HEK293 (cell line): ENCODE results near the gene DAPK2.

Experiments
- BCL11A ChIP-seq: fragments of 450-650 bp; formaldehyde crosslinking; IDR thresholded peaks from 2 replicates; pipeline ENCODE4 v1.5.1; 2016; ENCODE audit warnings: low read depth, missing biosample characterization, missing genetic modification characterization
- EGR2 ChIP-seq: fragments of 450-650 bp; formaldehyde crosslinking; IDR thresholded peaks from 2 replicates; pipeline ENCODE4 v1.5.1; 2016; ENCODE audit warnings: low read depth, missing biosample characterization, missing genetic modification characterization
- GLI4 ChIP-seq: fragments of 450-650 bp; formaldehyde crosslinking; IDR thresholded peaks from 2 replicates; pipeline ENCODE4 v1.5.1; 2016; ENCODE audit warnings: missing biosample characterization, missing genetic modification characterization
- KLF7 ChIP-seq: fragments of 450-650 bp; formaldehyde crosslinking; IDR thresholded peaks from 2 replicates; pipeline ENCODE4 v1.5.1; 2016; ENCODE audit warnings: missing biosample characterization, missing genetic modification characterization, borderline replicate concordance
- SCRT2 ChIP-seq: fragments of 450-650 bp; formaldehyde crosslinking; IDR thresholded peaks from 2 replicates; pipeline ENCODE4 v1.5.1; 2016; ENCODE audit warnings: missing biosample characterization, missing genetic modification characterization
- TCF7L2 ChIP-seq: IDR thresholded peaks from 2 replicates; pipeline ENCODE4 v1.6.1; 2011; ENCODE audit warnings: low read depth, mild to moderate bottlenecking, inconsistent platforms, low read length, moderate library complexity, borderline replicate concordance
- YY1 ChIP-seq: fragments of 450-650 bp; formaldehyde crosslinking; IDR thresholded peaks from 2 replicates; pipeline ENCODE4 v1.5.1; 2018; ENCODE audit warnings: missing biosample characterization, missing genetic modification characterization
- ZFHX2 ChIP-seq: fragments of 450-650 bp; formaldehyde crosslinking; conservative IDR thresholded peaks from 2 replicates; pipeline ENCODE4 v1.5.1; 2016; ENCODE audit warnings: missing biosample characterization, missing genetic modification characterization
- ZFP37 ChIP-seq: fragments of 450-650 bp; formaldehyde crosslinking; IDR thresholded peaks from 2 replicates; pipeline ENCODE4 v1.5.1; 2016; ENCODE audit warnings: missing biosample characterization, missing genetic modification characterization
- ZNF184 ChIP-seq: fragments of 450-650 bp; IDR thresholded peaks from 2 replicates; pipeline ENCODE4 v1.5.1; 2018; ENCODE audit warnings: missing biosample characterization, mild to moderate bottlenecking, missing genetic modification characterization
- ZNF202 ChIP-seq: fragments of 450-650 bp; formaldehyde crosslinking; IDR thresholded peaks from 2 replicates; pipeline ENCODE4 v1.5.1; 2016; ENCODE audit warnings: missing biosample characterization, missing genetic modification characterization, borderline replicate concordance
- ZNF23 ChIP-seq: fragments of 450-650 bp; formaldehyde crosslinking; IDR thresholded peaks from 2 replicates; pipeline ENCODE4 v1.5.1; 2016; ENCODE audit warnings: missing biosample characterization, missing genetic modification characterization, borderline replicate concordance
- ZNF302 ChIP-seq: fragments of 450-650 bp; formaldehyde crosslinking; IDR thresholded peaks from 2 replicates; pipeline ENCODE4 v1.5.1; 2016; ENCODE audit warnings: missing biosample characterization, missing genetic modification characterization, low read depth
- ZNF341 ChIP-seq: fragments of 450-650 bp; formaldehyde crosslinking; IDR thresholded peaks from 2 replicates; pipeline ENCODE4; 2016; ENCODE audit warnings: low read depth, missing biosample characterization, missing genetic modification characterization
- ZNF354C ChIP-seq: fragments of 450-650 bp; formaldehyde crosslinking; IDR thresholded peaks from 2 replicates; pipeline ENCODE4 v1.5.1; 2016; ENCODE audit warnings: missing biosample characterization, missing genetic modification characterization, low read depth, borderline replicate concordance
- ZNF394 ChIP-seq: fragments of 450-650 bp; formaldehyde crosslinking; IDR thresholded peaks from 2 replicates; pipeline ENCODE4 v1.5.1; 2016; ENCODE audit warnings: missing biosample characterization, missing genetic modification characterization, mild to moderate bottlenecking, moderate library complexity, borderline replicate concordance
- ZNF423 ChIP-seq: fragments of 450-650 bp; formaldehyde crosslinking; IDR thresholded peaks from 2 replicates; pipeline ENCODE4 v1.5.1; 2016; ENCODE audit warnings: missing biosample characterization, missing genetic modification characterization
- ZNF426 ChIP-seq: fragments of 450-650 bp; formaldehyde crosslinking; IDR thresholded peaks from 2 replicates; pipeline ENCODE4 v1.5.1; 2017; ENCODE audit warnings: missing biosample characterization, missing genetic modification characterization, mild to moderate bottlenecking, inconsistent platforms, moderate library complexity
- ZNF501 ChIP-seq: fragments of 450-650 bp; formaldehyde crosslinking; IDR thresholded peaks from 2 replicates; pipeline ENCODE4 v1.5.1; 2016; ENCODE audit warnings: missing biosample characterization, missing genetic modification characterization
- ZNF529 ChIP-seq: fragments of 450-650 bp; formaldehyde crosslinking; IDR thresholded peaks from 2 replicates; pipeline ENCODE4 v1.5.1; 2017; ENCODE audit warnings: missing genetic modification characterization, missing biosample characterization; ENCODE audit not compliant: insufficient replicate concordance
- ZNF548 ChIP-seq: fragments of 450-650 bp; formaldehyde crosslinking; IDR thresholded peaks from 2 replicates; pipeline ENCODE4 v1.5.1; 2016; ENCODE audit warnings: missing biosample characterization, missing genetic modification characterization
- ZNF555 ChIP-seq: fragments of 450-650 bp; formaldehyde crosslinking; conservative IDR thresholded peaks from 2 replicates; pipeline ENCODE4 v1.5.1; 2017; ENCODE audit warnings: missing biosample characterization, mild to moderate bottlenecking, missing genetic modification characterization, inconsistent platforms
- ZNF626 ChIP-seq: fragments of 450-650 bp; sonication (Bioruptor Pico); formaldehyde crosslinking; IDR thresholded peaks from 2 replicates; pipeline ENCODE4 v1.5.1; 2018; ENCODE audit warnings: missing biosample characterization, missing genetic modification characterization, inconsistent platforms
- ZNF677 ChIP-seq: fragments of 450-650 bp; IDR thresholded peaks from 2 replicates; pipeline ENCODE4 v1.5.0; 2018; ENCODE audit warnings: missing biosample characterization, mild to moderate bottlenecking, missing genetic modification characterization, moderate library complexity
- ZNF76 ChIP-seq: fragments of 450-650 bp; formaldehyde crosslinking; IDR thresholded peaks from 2 replicates; pipeline ENCODE4; 2016; ENCODE audit warnings: low read depth, missing biosample characterization, missing genetic modification characterization, borderline replicate concordance
- ZNF791 ChIP-seq: fragments of 450-650 bp; formaldehyde crosslinking; IDR thresholded peaks from 2 replicates; pipeline ENCODE4 v1.5.1; 2016; ENCODE audit warnings: missing biosample characterization, missing genetic modification characterization
- ZNF792 ChIP-seq: fragments of 450-650 bp; formaldehyde crosslinking; IDR thresholded peaks from 2 replicates; pipeline ENCODE4 v1.5.1; 2016; ENCODE audit warnings: missing biosample characterization, missing genetic modification characterization
- ZSCAN30 ChIP-seq: fragments of 450-650 bp; IDR thresholded peaks from 2 replicates; pipeline ENCODE4 v1.5.1; 2018; ENCODE audit warnings: missing biosample characterization, mild to moderate bottlenecking, missing genetic modification characterization, moderate library complexity
- TF ChIP-seq, protein P1 (sequence below): fragments of 450-650 bp; formaldehyde crosslinking; IDR thresholded peaks from 2 replicates; pipeline ENCODE4 v1.5.1; 2016; ENCODE audit warnings: missing biosample characterization, missing genetic modification characterization
- TF ChIP-seq, protein P2 (sequence below): fragments of 450-650 bp; formaldehyde crosslinking; IDR thresholded peaks from 2 replicates; pipeline ENCODE4 v1.5.1; 2016; ENCODE audit warnings: missing biosample characterization, missing genetic modification characterization
- TF ChIP-seq, protein P3 (sequence below): fragments of 450-650 bp; formaldehyde crosslinking; IDR thresholded peaks from 2 replicates; pipeline ENCODE4 v1.5.1; 2016; ENCODE audit warnings: missing biosample characterization, missing genetic modification characterization

The DAPK2 gene

DNA sequence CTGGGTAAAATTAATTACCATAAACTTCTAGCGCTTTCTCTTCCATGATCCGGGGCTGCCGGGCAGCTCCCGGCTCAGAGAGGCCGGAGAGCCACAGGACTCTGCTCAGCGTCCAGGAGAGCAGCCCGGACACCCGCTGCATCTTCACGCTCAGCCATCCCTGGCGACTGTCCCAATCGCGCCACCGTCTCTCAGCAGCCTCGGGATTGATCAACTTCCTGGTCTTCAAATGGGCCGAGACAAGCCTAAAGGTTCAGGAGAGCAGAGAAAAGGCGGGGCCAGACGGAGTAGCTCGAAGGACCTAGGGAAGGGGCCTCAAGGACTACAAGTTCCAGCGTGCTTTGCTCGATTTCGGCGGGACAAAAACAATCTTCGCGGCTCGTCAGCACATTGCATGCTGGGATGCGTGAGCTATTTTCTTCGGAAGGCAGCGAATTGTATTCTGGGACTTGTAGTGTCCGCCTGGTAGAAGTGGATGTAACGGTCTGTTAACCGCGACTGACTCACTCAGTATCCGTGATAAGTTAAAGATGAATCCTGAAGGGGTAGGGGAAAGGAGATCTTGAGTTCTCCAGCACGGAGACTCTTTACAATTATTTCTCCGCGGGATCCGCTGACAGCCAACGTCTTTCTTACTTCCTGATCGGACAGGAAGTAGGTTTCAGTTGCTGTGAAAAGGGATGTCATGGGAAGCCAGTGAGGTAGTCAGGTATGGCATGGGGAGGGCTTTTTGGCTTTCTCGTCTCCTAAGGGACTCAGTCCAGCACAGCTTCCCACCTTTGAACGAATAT, 47.5 kb upstream of the DAPK2 start, which contains the start of gene CIAO2A (continued):
- TF ChIP-seq, protein P1, sequence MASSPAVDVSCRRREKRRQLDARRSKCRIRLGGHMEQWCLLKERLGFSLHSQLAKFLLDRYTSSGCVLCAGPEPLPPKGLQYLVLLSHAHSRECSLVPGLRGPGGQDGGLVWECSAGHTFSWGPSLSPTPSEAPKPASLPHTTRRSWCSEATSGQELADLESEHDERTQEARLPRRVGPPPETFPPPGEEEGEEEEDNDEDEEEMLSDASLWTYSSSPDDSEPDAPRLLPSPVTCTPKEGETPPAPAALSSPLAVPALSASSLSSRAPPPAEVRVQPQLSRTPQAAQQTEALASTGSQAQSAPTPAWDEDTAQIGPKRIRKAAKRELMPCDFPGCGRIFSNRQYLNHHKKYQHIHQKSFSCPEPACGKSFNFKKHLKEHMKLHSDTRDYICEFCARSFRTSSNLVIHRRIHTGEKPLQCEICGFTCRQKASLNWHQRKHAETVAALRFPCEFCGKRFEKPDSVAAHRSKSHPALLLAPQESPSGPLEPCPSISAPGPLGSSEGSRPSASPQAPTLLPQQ (tag by site-specific recombination), result no peak
- TF ChIP-seq ZNF202 (tag by site-specific recombination) (no peak), ZNF548 (no peak), ZNF423 (tag by site-specific recombination) (no peak), ZNF529 (tag by site-specific recombination) (no peak), ZNF626 (tag by site-specific recombination) (no peak), ZNF792 (tag by site-specific recombination) (no peak), ZNF426 (tag by site-specific recombination) (no peak), ZNF501 (no peak), ZNF354C (tag by site-specific recombination) (no peak), ZNF394 (tag by site-specific recombination) (peak; percentile 96), ZNF23 (tag by site-specific recombination) (no peak), YY1 (tag by site-specific recombination) (peak; percentile 30; the same call in 1 of the 2 replicates), ZNF555 (no peak), EGR2 (no peak), ZFP37 (tag by site-specific recombination) (peak; percentile 48; the same call in 1 of the 2 replicates), ZNF184 (tag by site-specific recombination) (no peak), ZNF791 (tag by site-specific recombination) (no peak), ZNF76 (peak; percentile 99), ZNF677 (no peak), TCF7L2 (no peak), KLF7 (tag by site-specific recombination) (no peak), ZSCAN30 (tag by site-specific recombination) (no peak), SCRT2 (no peak), ZFHX2 (no peak), ZNF341 (tag by site-specific recombination) (no peak), ZNF302 (tag by site-specific recombination) (no peak), BCL11A (no peak), GLI4 (no peak)
- TF ChIP-seq, protein P2, sequence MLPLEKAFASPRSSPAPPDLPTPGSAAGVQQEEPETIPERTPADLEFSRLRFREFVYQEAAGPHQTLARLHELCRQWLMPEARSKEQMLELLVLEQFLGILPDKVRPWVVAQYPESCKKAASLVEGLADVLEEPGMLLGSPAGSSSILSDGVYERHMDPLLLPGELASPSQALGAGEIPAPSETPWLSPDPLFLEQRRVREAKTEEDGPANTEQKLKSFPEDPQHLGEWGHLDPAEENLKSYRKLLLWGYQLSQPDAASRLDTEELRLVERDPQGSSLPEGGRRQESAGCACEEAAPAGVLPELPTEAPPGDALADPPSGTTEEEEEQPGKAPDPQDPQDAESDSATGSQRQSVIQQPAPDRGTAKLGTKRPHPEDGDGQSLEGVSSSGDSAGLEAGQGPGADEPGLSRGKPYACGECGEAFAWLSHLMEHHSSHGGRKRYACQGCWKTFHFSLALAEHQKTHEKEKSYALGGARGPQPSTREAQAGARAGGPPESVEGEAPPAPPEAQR, result no peak
- TF ChIP-seq, protein P3, sequence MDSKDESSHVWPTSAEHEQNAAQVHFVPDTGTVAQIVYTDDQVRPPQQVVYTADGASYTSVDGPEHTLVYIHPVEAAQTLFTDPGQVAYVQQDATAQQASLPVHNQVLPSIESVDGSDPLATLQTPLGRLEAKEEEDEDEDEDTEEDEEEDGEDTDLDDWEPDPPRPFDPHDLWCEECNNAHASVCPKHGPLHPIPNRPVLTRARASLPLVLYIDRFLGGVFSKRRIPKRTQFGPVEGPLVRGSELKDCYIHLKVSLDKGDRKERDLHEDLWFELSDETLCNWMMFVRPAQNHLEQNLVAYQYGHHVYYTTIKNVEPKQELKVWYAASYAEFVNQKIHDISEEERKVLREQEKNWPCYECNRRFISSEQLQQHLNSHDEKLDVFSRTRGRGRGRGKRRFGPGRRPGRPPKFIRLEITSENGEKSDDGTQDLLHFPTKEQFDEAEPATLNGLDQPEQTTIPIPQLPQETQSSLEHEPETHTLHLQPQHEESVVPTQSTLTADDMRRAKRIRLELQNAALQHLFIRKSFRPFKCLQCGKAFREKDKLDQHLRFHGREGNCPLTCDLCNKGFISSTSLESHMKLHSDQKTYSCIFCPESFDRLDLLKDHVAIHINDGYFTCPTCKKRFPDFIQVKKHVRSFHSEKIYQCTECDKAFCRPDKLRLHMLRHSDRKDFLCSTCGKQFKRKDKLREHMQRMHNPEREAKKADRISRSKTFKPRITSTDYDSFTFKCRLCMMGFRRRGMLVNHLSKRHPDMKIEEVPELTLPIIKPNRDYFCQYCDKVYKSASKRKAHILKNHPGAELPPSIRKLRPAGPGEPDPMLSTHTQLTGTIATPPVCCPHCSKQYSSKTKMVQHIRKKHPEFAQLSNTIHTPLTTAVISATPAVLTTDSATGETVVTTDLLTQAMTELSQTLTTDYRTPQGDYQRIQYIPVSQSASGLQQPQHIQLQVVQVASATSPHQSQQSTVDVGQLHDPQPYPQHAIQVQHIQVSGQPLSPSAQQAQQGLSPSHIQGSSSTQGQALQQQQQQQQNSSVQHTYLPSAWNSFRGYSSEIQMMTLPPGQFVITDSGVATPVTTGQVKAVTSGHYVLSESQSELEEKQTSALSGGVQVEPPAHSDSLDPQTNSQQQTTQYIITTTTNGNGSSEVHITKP (tag by site-specific recombination), result peak; percentile 26
